Amniotic epithelial cell (primary cell): ENCODE measurements around the gene SNX32.
"Not testable (repeated sequence)": the region's sequence is repeated elsewhere in the genome, so short reads cannot be mapped to it uniquely, and the experiment has no call there.

Experiments used
- DNase-seq: peaks from one replicate; pipeline ENCODE4 v3.0.0-alpha.2; 2010; ENCODE audit warnings: low read depth

Gene SNX32

DNA sequence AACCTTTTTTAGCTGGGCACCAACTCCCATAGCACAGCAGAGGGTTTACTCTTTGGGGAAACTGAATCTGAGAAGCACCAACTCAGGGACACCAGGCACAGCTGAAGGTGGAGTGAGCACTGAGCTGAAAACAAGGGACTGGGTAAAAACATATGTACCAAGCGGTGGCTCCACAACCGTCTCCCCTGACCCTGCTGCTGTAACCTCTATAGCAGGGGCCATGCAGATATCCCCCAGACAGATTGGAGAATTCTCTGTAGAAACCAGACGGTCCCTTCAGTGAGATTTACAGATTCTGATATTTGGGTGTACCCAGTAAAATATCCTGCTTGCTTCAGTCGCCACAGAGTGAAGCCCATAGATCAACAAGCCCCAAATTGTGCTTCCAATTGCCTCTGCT lies 4.3 kb upstream of the SNX32 start:
- DNase-seq = no peak

GRCh38 chr11:65832231-65832630 lies 1.5 kb upstream of the SNX32 start:
- not testable (repeated sequence) for DNase-seq

DNA sequence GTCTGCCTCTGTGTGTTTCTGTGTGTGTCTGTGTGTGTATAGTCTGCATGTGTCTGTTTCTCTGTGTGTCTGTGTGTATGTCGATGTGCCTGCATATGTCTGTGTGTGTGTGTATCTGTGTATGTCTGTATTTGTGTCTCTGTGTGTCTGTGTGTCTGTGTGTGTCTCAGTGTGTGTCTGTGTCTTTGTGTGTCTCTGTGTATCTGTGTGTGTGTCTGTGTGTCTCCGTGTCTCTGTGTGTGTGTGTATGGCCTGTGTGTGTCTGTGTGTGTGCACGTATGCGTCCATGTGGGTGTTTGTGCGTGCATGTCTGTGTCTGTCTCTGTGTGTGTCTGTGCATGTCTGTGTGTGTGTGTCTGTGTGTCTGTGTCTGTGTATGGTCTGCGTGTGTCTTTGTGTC lies 439 bp downstream of the SNX32 start:
- DNase-seq = no peak

GRCh38 chr11:65842144-65842543 lies 8.4 kb downstream of the SNX32 start:
- DNase-seq = no peak

DNA sequence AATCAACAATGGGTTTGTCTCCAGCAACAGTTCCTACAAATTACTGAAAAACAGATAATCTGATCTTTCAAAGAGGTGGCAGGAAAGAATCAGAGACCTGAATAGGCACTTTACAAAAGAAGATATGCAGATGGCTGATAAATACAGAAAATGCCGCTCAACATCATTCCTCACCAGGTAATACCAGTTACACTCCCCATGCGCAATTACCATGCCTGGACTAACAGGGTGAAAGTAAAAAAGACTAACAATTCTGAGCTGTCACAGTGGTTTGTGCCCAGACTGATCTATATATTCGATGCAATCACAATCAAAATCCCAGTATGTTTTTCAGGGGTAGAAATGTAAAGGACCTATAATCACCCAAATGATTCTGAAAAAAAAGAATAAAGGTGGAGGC lies 10.0 kb downstream of the SNX32 start:
- DNase-seq = no peak

GRCh38 chr11:65844231-65844872 lies 10.6 kb downstream of the SNX32 start:
- no peak for DNase-seq

DNA sequence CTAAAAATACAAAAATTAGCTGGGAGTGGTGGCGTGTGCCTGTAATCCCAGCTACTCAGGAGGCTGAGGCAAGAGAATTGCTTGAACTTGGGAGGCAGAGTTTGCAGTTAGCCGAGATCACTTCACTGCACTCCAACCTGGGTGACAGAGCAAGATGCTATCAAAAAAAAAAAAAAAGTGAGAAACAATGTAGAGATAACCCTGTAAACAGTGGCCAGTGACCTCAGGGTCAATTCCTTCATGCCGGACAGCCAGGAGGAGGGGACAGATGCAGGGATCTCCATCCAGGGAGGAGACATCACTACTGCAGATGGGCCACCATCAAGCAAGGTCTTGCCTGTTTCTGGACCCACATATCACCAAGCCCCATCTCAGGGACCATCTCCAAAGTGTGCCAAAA lies 14.0 kb downstream of the SNX32 start:
- DNase-seq = no peak

DNA sequence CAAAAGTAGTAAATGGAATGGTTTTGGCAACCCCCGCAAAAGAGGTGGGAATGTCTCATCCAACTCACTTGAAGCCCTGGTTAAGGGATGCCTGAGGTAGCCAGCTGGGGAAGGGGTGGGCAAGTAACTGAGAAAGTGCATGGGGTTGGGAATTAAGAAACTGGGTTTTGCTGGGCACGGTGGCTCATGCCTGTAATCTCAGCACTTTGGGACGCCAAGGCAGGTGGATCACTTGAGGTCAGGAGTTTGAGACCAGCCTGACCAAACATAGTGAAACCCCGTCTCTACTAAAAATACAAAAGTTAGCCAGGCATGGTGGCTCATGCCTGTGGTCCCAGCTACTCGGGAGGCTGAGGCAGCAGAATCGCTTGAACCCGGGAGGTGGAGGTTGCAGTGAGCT lies 14.9 kb downstream of the SNX32 start:
- not testable (repeated sequence) for DNase-seq

GRCh38 chr11:65849366-65849765 lies 15.6 kb downstream of the SNX32 start:
- no peak for DNase-seq

GRCh38 chr11:65849771-65850216 lies 16.0 kb downstream of the SNX32 start:
- no peak for DNase-seq

GRCh38 chr11:65850217-65851082 lies 16.7 kb downstream of the SNX32 start:
- no peak for DNase-seq

DNA sequence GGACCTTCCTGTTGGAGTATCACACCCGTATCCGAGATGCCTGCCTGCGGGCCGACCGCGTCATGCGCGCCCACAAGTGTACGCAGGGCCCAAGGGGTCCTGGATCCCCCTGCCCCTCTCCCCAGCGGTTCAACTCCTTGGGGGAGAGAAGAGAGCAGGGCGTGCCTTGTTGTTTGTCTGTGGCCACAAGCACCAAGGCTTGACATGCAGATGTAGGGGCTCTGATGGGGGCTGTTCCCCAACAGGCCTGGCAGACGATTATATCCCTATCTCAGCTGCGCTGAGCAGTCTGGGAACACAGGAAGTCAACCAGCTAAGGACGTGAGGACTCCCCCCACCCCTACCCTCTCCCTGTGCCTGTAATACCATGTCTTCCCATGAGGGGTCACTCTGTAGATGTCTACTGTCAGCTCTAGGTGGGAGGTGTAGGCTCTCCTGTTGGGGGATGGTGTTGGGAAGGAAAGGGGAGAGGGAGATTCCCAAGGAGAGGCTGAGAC lies 17.4 kb downstream of the SNX32 start:
- peak; percentile 34 for DNase-seq

GRCh38 chr11:65851811-65852507 lies 18.2 kb downstream of the SNX32 start:
- DNase-seq = no peak

GRCh38 chr11:65852508-65853245 lies 18.9 kb downstream of the SNX32 start:
- DNase-seq = no peak

GRCh38 chr11:65853246-65853979 lies 19.6 kb downstream of the SNX32 start:
- no peak for DNase-seq

GRCh38 chr11:65854161-65854592 lies 20.4 kb downstream of the SNX32 start:
- no peak for DNase-seq

GRCh38 chr11:65854852-65855837 lies 21.4 kb downstream of the SNX32 start:
- DNase-seq = no peak

DNA sequence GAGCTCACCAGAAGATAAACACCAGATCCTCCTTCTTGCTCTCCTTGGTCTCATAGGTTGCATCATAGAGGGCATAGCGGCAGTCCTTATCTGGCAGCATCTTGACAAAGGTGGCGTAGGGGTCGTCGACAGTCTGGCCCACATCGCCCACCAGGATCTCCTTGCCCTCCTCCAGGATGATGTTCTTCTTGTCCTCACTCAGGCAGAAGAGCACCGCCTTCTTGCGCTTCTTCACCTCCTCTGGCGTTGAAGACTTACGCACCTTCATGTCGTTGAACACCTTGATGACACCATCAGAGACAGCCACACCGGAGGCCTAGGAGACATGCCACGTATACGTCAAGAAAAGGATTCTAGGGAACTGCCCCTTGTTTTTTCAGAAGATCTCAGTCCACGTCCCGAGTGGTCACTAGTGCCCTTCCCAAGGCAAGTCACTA lies 22.2 kb downstream of the SNX32 start:
- DNase-seq = peak; percentile 39

DNA sequence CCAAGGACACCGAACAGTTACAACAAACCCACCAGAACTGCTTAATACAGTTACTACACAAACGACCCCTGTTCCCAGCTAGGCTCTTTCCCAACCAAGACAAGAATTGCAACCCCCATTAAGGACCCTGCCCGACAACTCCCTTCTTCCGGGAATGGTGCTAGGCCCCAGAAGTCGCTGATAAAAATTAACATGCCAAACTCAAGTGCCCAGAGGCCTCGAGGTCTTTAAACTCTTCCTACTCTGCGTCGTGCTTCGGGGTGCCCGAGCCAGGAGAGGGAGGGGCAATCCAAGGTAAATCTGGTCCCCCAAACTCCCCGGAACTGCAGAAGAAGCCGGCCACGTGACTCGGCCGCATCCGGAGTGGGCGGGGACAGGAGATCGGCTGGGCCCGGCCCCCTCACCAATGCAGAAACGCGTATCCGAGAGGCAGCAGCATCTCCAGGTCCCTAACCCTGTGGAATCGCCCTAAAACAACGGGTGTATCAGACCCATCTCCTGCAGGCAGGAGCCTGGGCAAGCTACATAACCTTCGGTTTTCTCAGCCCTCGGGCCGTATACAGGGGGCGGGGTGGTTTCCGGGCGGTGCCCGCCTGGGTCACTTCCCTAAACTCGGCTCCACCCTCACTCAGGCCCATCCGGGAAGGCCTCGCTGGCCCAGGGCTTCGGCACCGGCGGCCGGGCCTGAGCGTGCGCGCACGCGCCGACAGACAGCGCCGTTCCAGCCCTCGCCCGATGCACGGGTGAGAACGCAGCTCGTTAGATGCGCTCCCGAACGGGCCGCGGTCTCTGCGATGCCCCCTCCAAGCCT lies 23.1 kb downstream of the SNX32 start:
- peak; percentile 55 for DNase-seq
